HCT116 (cell line): ENCODE data around the gene GPNMB.

ENCODE experiments used
- CEBPB ChIP-seq: IDR thresholded peaks from 2 replicates; pipeline ENCODE4 v1.6.1; 2012; ENCODE audit warnings: low read depth
- CTCF ChIP-seq, 3 experiments: fragments of 200-600 bp in 1 of 3; sonication (generic) in 1 of 3; IDR thresholded peaks in 2 of 3; conservative IDR thresholded peaks in 1 of 3; 2 replicates each; pipeline ENCODE4 v1.5.1; 2012 to 2017; ENCODE audit warnings: low read depth in 2 of 3, low read length in 2 of 3, antibody characterized with exemption in 1 of 3, borderline replicate concordance in 1 of 3, control low read depth in 1 of 3, mild to moderate bottlenecking in 1 of 3, mixed read lengths in 1 of 3, mixed run types in 1 of 3, moderate library complexity in 1 of 3; ENCODE audit not compliant: insufficient read depth in 1 of 3
- EZH2 ChIP-seq: fragments of 200-600 bp; sonication (generic); IDR thresholded peaks from 2 replicates; pipeline ENCODE4 v1.6.1; 2017; ENCODE audit warnings: antibody characterized with exemption, mixed run types
- MAX ChIP-seq: IDR thresholded peaks from 2 replicates; pipeline ENCODE4 v1.6.1; 2012
- POLR2AphosphoS5 ChIP-seq: IDR thresholded peaks from 2 replicates; pipeline ENCODE4 v1.6.1; 2011; ENCODE audit warnings: mild to moderate bottlenecking, low read depth, low read length, moderate library complexity
- REST ChIP-seq: IDR thresholded peaks from 2 replicates; pipeline ENCODE4 v1.6.1; 2012; ENCODE audit warnings: low read depth
- TCF7L2 ChIP-seq: IDR thresholded peaks from 2 replicates; pipeline ENCODE4 v1.7.0; 2011; ENCODE audit warnings: borderline replicate concordance, inconsistent platforms; ENCODE audit not compliant: insufficient read depth, insufficient read length; ENCODE audit errors: extremely low read depth

GRCh38 chr7:23213755-23214154, 32.8 kb upstream of the GPNMB start:
- TF ChIP-seq CTCF (IDR thresholded peaks at IDR 0.05 in 2 of 3, conservative IDR thresholded peaks at IDR 0.05 in 1 of 3; ENCODE audit: borderline replicate concordance in 1 of 3, insufficient read depth in 1 of 3, low read depth in 2 of 3, low read length in 2 of 3) (no peak), POLR2AphosphoS5 (no peak), REST (no peak), EZH2 (no peak), MAX (no peak), TCF7L2 (no peak), CEBPB (no peak)
